Testis (tissue), 3 donors: ENCODE data around the gene TF. TPM values are rescaled to one million over a fixed set of nuclear protein-coding genes. Genes with fewer than 3 reads are reported as not detected.

ENCODE experiments used
- DNase-seq: peaks from one replicate; pipeline ENCODE4 v3.0.0-alpha.2; 2019
- H3K27ac ChIP-seq, 2 donors: fragments of 200-600 bp; sonication (generic); one replicate each; pipeline ENCODE4 v1.5.1; 2019
- H3K27me3 ChIP-seq: fragments of 200-600 bp; sonication (generic); one replicate; pipeline ENCODE4 v1.5.1; 2019
- H3K36me3 ChIP-seq: fragments of 200-600 bp; sonication (generic); one replicate; pipeline ENCODE4 v1.5.1; 2017; ENCODE audit warnings: low read depth; ENCODE audit errors: missing control alignments
- H3K4me1 ChIP-seq: fragments of 200-600 bp; sonication (generic); one replicate; pipeline ENCODE4 v1.5.1; 2019
- H3K4me3 ChIP-seq, 2 donors: fragments of 200-600 bp; sonication (generic); one replicate each; pipeline ENCODE4 v1.5.1; 2017 to 2019
- H3K9me3 ChIP-seq: fragments of 200-600 bp; sonication (generic); one replicate; pipeline ENCODE4 v1.5.1; 2017
- POLR2A ChIP-seq: fragments of 450-650 bp; IDR thresholded peaks from one replicate; pipeline ENCODE4 v1.6.1; 2017; ENCODE audit warnings: antibody characterized with exemption, mild to moderate bottlenecking, moderate library complexity
- WGBS, 2 donors: methylation state at CpG; one replicate each; pipeline ENCODE4 v1.1.5; 2018; 5-methylcytosine and 5-hydroxymethylcytosine counted together
- intact Hi-C: fragments of 100-400 bp; cut with DNase I; formaldehyde crosslinking; loops from one replicate; pipeline ENCODE4 v1.15.1; 2023; ENCODE audit warnings: low total_unique reads
- polyA plus RNA-seq: library from polyadenylated mRNA; stranded (reverse); fragments of 350-450 nt; fragmentation: Illumina TruSeq; extraction: RNeasy Lipid Tissue Mini Kit (QIAGEN cat#74804); gene quantifications from one replicate; pipeline ENCODE4 v1.2.3, GENCODE V29; 2014; ENCODE audit warnings: low read depth, low replicate concordance; ENCODE audit not compliant: insufficient read depth
- total RNA-seq, 2 donors: library from RNA; depleted of rRNA; stranded (reverse); fragments of >200 nt; gene quantifications; one replicate each; pipeline ENCODE4 v1.2.3, GENCODE V29; 2016
- TF ChIP-seq, protein P1 (sequence below), 3 experiments: fragments of 450-650 bp in 2 of 3; fragments of 200-600 bp in 1 of 3; sonication (generic) in 1 of 3; IDR thresholded peaks; one replicate each; pipeline ENCODE4 v1.5.1; 2016 to 2019; ENCODE audit warnings: antibody characterized with exemption in 3 of 3, mild to moderate bottlenecking in 2 of 3, moderate library complexity in 1 of 3

Gene TF
- total and polyA plus RNA-seq, 3 donors from 2014 or later: 53.1 to 165 (median 60.2) TPM

DNA sequence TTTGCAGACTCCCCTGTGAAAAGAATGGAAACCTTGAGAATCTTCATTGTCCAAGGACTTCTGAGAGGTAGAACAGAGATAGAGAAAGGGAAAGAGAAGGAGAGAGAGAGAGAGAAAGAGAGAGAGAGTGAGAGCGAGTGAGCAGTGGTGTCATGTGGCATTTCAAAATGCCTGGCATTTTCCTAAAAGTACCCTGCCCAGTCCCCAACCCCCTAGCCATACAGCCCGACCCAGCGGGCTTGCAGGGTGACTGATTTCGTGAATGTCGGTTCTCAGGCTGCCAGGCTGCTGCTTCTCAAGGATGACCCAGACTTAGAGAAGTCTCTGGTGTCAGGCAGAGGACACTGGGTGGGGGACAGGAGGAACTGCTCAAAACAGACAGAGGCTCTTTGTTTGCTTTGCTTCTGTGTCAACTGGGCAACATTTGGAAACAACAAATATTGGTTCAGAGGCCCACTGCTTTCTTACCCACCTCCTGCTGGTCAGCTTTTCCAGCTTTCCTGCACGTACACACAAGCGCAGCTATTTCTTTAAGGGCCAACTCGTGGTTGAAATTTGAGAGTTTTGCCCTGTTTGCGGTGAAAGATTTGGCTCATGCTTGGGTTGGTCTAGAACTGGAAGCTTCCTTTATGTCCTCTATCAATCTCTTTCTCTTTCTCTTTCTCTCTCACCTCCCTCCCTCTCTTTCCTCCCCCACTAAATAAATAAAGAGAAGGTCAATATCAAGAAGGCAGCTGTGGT lies 3.7 kb upstream of the TF start:
- Histone ChIP-seq H3K9me3 (no peaks in the 10 kb centered on the region), H3K4me1 (no peaks in the 10 kb centered on the region), H3K4me3 (no peak overlapping the region), H3K27me3 (no peaks in the 10 kb centered on the region), H3K36me3 (no peaks in the 10 kb centered on the region), H3K27ac (peak overlapping the region in 1 of 2 donors; percentile 41)
- intact Hi-C loops: no loop called here
- 44 to 54% methylated on average over 9 of the region's 9 CpGs for WGBS, 2 donors
- DNase-seq: peak; percentile 41
- TF ChIP-seq, protein P1, sequence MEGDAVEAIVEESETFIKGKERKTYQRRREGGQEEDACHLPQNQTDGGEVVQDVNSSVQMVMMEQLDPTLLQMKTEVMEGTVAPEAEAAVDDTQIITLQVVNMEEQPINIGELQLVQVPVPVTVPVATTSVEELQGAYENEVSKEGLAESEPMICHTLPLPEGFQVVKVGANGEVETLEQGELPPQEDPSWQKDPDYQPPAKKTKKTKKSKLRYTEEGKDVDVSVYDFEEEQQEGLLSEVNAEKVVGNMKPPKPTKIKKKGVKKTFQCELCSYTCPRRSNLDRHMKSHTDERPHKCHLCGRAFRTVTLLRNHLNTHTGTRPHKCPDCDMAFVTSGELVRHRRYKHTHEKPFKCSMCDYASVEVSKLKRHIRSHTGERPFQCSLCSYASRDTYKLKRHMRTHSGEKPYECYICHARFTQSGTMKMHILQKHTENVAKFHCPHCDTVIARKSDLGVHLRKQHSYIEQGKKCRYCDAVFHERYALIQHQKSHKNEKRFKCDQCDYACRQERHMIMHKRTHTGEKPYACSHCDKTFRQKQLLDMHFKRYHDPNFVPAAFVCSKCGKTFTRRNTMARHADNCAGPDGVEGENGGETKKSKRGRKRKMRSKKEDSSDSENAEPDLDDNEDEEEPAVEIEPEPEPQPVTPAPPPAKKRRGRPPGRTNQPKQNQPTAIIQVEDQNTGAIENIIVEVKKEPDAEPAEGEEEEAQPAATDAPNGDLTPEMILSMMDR (IDR thresholded peaks at IDR 0.05): no peak
- no peak for TF ChIP-seq POLR2A

DNA sequence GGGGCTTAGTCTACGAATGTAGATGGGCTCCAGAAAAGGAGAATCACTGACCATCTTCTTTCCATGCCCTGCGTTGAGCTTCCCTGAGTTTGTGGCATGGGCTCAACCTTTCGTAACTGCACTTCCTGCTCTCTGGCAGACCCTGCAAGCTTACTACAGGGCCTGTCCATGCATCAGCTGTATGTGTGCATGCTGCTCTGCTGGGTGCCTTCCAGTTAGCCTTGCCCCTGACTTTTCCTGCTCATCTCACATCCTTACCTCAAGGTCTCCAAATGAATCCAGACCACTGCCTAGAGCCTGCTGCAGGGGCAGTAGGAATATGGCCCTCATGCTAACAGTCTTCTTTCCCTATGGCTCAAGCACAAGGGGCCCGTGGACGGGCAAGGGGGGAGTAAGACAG lies 2.0 kb upstream of the TF start:
- no peaks in the 10 kb centered on the region for H3K4me1 ChIP-seq
- H3K36me3 ChIP-seq: no peaks in the 10 kb centered on the region
- no peak for DNase-seq
- no peak overlapping the region for H3K27ac ChIP-seq
- no peaks in the 10 kb centered on the region for H3K9me3 ChIP-seq
- no peak overlapping the region for H3K4me3 ChIP-seq
- TF ChIP-seq POLR2A: no peak
- TF ChIP-seq, protein P1 (IDR thresholded peaks at IDR 0.05): no peak
- WGBS, 2 donors: 76 to 84% methylated on average over 5 of the region's 5 CpGs
- H3K27me3 ChIP-seq: no peaks in the 10 kb centered on the region
- intact Hi-C loops: no loop called here

DNA sequence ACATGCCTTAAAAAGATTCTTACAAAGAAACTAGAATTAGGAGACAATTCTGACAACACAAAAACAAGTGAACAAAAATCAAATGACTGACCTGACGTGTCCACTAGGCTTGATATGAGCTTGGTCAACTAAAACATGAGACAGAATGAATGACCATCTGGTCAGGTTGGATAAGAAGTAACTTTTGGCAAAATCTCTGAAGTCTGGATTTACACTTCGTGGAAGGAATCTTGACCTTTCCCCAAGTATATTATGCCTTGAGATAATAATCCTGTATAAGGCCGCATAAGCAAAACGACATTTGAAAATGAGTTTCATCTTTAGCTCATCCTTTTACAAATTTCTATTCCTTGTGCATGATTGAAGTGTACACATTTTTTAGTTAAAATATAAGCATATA lies 1.1 kb upstream of the TF start:
- WGBS, 2 donors: 68 to 72% methylated on average over 4 of the region's 4 CpGs
- intact Hi-C loops: no loop called here
- TF ChIP-seq POLR2A: no peak

DNA sequence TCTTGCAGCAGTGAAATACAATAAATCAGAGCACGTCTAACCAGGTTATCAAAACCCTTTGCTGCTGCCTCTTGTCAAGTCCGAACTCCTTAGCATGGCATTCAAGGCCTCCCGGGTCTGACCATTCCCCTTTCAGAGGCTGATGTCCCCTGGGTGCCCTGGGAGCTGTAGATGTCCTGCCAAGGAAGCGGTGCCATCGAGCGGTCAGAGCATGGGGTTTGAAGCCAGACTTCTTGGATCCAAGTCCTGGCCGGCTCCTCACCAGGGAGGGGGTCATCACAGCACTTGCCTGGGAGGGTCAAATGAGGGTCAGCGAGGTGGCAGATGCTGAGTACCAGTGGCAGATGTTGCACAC lies 496 bp downstream of the TF start:
- TF ChIP-seq, protein P1 (IDR thresholded peaks at IDR 0.05): no peak
- TF ChIP-seq POLR2A: no peak

More for the DNA sequence above, 1.1 kb upstream of the TF start:
- Histone ChIP-seq H3K4me1 (no peaks in the 10 kb centered on the region), H3K9me3 (no peaks in the 10 kb centered on the region), H3K27me3 (no peaks in the 10 kb centered on the region), H3K4me3 (no peak overlapping the region), H3K27ac (no peak overlapping the region), H3K36me3 (no peaks in the 10 kb centered on the region)
- DNase-seq: no peak

DNA sequence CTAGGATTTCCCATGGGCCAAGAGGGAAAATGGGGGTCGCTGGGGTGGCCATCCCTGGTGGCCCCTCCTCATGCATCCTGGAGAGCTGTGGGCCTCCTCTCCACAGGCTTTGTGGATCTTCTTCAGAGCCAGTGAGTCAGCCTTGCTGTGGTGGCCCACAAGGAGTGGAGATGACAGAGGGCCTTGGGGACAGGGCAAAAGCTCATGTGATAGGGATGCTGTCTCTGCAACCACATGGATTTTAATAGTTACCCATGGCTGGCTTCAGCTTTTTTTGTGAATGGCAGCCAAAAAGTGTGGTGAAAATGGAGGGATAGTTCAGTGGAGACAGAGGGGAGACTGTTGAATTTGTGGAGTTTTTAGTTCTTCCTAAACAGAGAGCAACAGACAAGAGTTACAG lies 1.2 kb downstream of the TF start:
- no peak for DNase-seq
- Histone ChIP-seq H3K9me3 (no peaks in the 10 kb centered on the region), H3K4me3 (no peak overlapping the region), H3K27me3 (no peaks in the 10 kb centered on the region), H3K36me3 (no peaks in the 10 kb centered on the region), H3K27ac (no peak overlapping the region), H3K4me1 (no peaks in the 10 kb centered on the region)
- TF ChIP-seq POLR2A: no peak
- TF ChIP-seq, protein P1 (IDR thresholded peaks at IDR 0.05): no peak
- intact Hi-C loops: no loop called here
- WGBS, 2 donors: 93 to 100% methylated on average over 1 of the region's 1 CpG

More for the DNA sequence above, 496 bp downstream of the TF start:
- H3K36me3 ChIP-seq: no peaks in the 10 kb centered on the region
- intact Hi-C loops: no loop called here
- WGBS, 2 donors: 43 to 61% methylated on average over 6 to 8 of the region's 8 CpGs
- no peak overlapping the region for H3K4me3 ChIP-seq
- no peaks in the 10 kb centered on the region for H3K9me3 ChIP-seq
- no peaks in the 10 kb centered on the region for H3K4me1 ChIP-seq
- H3K27ac ChIP-seq: no peak overlapping the region
- H3K27me3 ChIP-seq: no peaks in the 10 kb centered on the region
- DNase-seq: no peak
